Measurements from ENCODE around the gene GJB3. TPM values are rescaled to one million over a fixed set of nuclear protein-coding genes. Genes with fewer than 3 reads are reported as not detected.

Gene GJB3
- total RNA-seq, 4 donors from 2014 or later: 204 to 314 (median 239) TPM

- intact Hi-C loops (cut with DNase I; ENCODE audit: low total_unique reads): no loop called here
- H3K4me3 ChIP-seq (ENCODE audit: low read depth, poor library complexity, severe bottlenecking): no peak overlapping the region
- TF ChIP-seq CTCF (IDR thresholded peaks at IDR 0.05): no peak
- TF ChIP-seq POLR2A (IDR thresholded peaks at IDR 0.05): no peak
- no peak for DNase-seq (ENCODE audit: low spot score in 2 of 2)
- 78 to 83% methylated on average over 5 of the region's 5 CpGs for WGBS, 2 donors
These were observed 46.4 kb downstream of the GJB3 start for GRCh38 chr1:34827341-34827941.

GRCh38 chr1:34828611-34829010 is 47.6 kb downstream of the GJB3 start:
- intact Hi-C loops (cut with DNase I; ENCODE audit: low total_unique reads): no loop called here
- WGBS, 2 donors: 71 to 84% methylated on average over 2 of the region's 2 CpGs
- H3K4me3 ChIP-seq (ENCODE audit: low read depth, poor library complexity, severe bottlenecking): no peak overlapping the region
- TF ChIP-seq CTCF (IDR thresholded peaks at IDR 0.05) (no peak), POLR2A (IDR thresholded peaks at IDR 0.05) (no peak)
- no peak for DNase-seq (ENCODE audit: low spot score in 2 of 2)

- intact Hi-C loops (cut with DNase I; ENCODE audit: low total_unique reads): no loop called here
- no peak for DNase-seq (ENCODE audit: low spot score in 2 of 2)
- no peak overlapping the region for H3K4me3 ChIP-seq (ENCODE audit: low read depth, poor library complexity, severe bottlenecking)
- no peak for TF ChIP-seq CTCF (IDR thresholded peaks at IDR 0.05)
- WGBS, 2 donors: 76 to 89% methylated on average over 3 of the region's 3 CpGs
These were observed 48.2 kb downstream of the GJB3 start for GRCh38 chr1:34829250-34829649.

- peak in 1 of 2 donors; percentile 75 for DNase-seq (ENCODE audit: low spot score in 2 of 2)
- H3K4me3 ChIP-seq (ENCODE audit: low read depth, poor library complexity, severe bottlenecking): no peak overlapping the region
- WGBS, 2 donors: 83 to 88% methylated on average over 6 of the region's 6 CpGs
- TF ChIP-seq POLR2A (IDR thresholded peaks at IDR 0.05) (no peak), CTCF (IDR thresholded peaks at IDR 0.05) (no peak)
- intact Hi-C loops (cut with DNase I; ENCODE audit: low total_unique reads): no loop called here
These were observed 50.8 kb downstream of the GJB3 start for GRCh38 chr1:34831721-34832246.

- no peak for DNase-seq (ENCODE audit: low spot score in 2 of 2)
- 91 to 94% methylated on average over 1 of the region's 1 CpG for WGBS, 2 donors
- H3K4me3 ChIP-seq (ENCODE audit: low read depth, poor library complexity, severe bottlenecking): no peak overlapping the region
- no peak for TF ChIP-seq CTCF (IDR thresholded peaks at IDR 0.05)
- TF ChIP-seq POLR2A (IDR thresholded peaks at IDR 0.05): no peak
- intact Hi-C loops (cut with DNase I; ENCODE audit: low total_unique reads): no loop called here
These were observed 52.7 kb downstream of the GJB3 start for GRCh38 chr1:34833711-34834110.

Other genes starting within 250 kb of the GJB3 start
- gene GJB5, start 26.2 kb upstream of the GJB3 start, total RNA-seq: 100 to 1,000 TPM; 105 to 156 (median 134) TPM
- gene GJB4, start 21.5 kb upstream of the GJB3 start, total RNA-seq: 100 to 1,000 TPM in 1 of 4 donors, 10 to 100 TPM in 3; 44.2 to 146 (median 55.8) TPM
- 10 to 100 TPM in 3 of 4 donors, 1 to 10 TPM in 1; 2.9 to 30.8 (median 12.8) TPM for gene GJA4, start 11.8 kb downstream of the GJB3 start, total RNA-seq
- 10 to 100 TPM; 22.7 to 28.8 (median 25.7) TPM for gene SMIM12, start 78.5 kb downstream of the GJB3 start, total RNA-seq
- under 1 TPM in 2 of 4 donors, not detected in 2; 0.07 to 0.19 TPM for gene DLGAP3, start 148.4 kb downstream of the GJB3 start, total RNA-seq
- 10 to 100 TPM in 2 of 4 donors, 1 to 10 TPM in 2; 8.9 to 16.0 (median 12.5) TPM for gene TMEM35B, start 204.1 kb downstream of the GJB3 start, total RNA-seq

Data from lower leg skin (tissue), 4 donors.